GM18519 (cell line): ENCODE measurements around the gene DNAH8.

ENCODE experiments used
- ATAC-seq: cut with Tn5 transposase; IDR thresholded peaks from one replicate; pipeline ENCODE4 v1.9.1; 2021; ENCODE audit warnings: mild to moderate bottlenecking, moderate library complexity; ENCODE audit not compliant: unreplicated experiment, low FRiP score

Gene DNAH8

GRCh38 chr6:38824243-38824894 lies 109.3 kb downstream of the DNAH8 start:
- ATAC-seq = no peak

GRCh38 chr6:38827024-38827423 lies 111.9 kb downstream of the DNAH8 start:
- ATAC-seq = no peak

DNA sequence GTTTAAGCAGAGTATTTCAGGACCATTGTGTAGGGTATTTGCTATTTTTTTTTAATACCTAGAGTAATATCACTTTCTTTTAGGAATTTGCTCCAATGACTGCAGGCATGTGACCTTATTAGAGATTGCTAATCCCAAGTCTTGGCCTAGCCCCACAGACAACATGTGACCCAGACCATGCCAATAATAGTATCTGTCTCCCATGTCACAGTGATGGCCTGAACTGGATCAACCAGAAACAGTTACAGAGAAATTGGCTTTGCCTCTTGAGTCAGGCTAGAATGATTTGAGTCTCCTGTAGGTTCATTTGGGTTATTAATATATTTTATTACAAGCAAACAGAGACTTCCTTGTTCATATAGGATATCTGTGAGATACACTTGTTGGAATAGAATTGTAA lies 116.8 kb downstream of the DNAH8 start:
- no peak for ATAC-seq

- ATAC-seq = no peak
Measured at GRCh38 chr6:38833320-38833719, 118.2 kb downstream of the DNAH8 start.

DNA sequence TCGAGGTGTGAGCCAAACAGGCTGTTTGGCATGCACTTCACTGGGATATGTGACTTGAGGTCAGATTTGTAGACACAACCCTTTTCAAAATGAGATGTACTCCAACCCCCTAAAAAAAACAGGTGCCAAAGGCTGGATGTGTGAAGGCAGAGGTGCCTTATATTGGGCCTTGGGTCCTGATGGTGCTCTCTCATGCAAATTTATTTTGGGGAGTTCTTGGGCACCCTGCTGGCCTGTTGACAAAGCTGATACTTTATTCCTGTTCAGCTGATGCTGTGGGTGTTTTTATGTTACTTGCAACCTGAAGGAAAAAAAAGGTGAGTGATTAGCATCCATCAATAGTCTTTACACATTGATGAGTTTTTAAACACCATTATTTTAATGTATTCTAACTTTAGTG lies 121.5 kb downstream of the DNAH8 start:
- no peak for ATAC-seq

- no peak for ATAC-seq
Measured at GRCh38 chr6:38837101-38837500, 122.0 kb downstream of the DNAH8 start.

DNA sequence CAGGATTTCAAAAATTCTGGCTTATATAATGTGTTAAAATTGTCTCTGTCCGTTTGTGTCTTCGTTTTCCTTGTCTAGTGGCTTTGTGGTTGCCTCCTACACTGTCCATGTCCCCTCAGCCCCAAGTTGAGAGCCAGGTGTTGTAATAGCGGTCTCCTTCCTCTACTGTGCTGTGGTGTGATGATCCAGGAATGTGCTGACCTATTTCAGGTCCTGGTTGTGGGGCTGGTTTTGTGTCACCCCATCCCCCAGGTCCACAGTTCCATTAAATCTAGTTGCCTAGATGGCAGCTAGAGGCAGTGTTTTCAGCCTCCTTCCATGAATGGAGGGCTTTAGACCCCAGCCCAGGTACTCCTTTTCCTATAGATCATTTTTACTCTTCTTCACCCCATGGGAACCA lies 128.7 kb downstream of the DNAH8 start:
- ATAC-seq = no peak

DNA sequence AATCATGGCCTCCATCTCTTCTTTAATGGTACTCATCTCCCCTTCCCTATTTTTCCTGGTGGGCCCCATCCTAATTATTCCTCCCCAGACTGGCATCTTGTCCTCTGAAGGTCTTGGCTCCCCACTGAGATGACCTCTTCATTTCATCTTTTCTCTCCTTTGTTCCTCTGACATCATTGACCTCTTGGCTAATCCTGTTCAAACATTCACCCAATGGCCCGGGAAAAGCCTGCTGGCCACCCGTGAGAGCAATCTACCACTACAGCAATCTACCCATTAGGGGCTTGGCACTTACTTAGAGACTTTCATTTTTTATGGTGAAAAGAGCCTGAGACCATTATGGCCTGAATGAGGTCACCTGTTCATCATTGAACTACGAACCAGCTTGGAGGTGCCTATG lies 130.8 kb downstream of the DNAH8 start:
- no peak for ATAC-seq

- no peak for ATAC-seq
Measured at GRCh38 chr6:38846361-38846760, 131.2 kb downstream of the DNAH8 start.

DNA sequence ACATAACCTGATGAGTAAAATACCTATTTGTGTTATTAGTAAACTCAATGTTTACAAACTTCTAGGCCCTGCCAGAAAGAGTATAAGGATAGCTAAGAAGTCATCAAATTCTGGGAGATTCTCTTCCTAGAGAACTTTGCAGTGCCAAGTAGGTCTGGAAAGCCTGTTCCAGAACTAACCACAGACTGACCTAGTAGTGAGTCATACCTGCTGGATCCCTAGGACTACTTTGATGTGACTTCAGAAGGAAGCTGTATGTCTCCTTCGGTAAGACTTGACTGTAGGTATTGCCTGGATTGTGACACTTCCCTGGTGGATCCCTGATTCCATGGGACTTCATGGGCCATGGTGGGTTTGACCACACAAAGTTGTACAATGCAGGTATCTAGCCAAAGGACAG lies 131.7 kb downstream of the DNAH8 start:
- no peak for ATAC-seq

GRCh38 chr6:38847497-38847896 lies 132.4 kb downstream of the DNAH8 start:
- ATAC-seq = no peak

DNA sequence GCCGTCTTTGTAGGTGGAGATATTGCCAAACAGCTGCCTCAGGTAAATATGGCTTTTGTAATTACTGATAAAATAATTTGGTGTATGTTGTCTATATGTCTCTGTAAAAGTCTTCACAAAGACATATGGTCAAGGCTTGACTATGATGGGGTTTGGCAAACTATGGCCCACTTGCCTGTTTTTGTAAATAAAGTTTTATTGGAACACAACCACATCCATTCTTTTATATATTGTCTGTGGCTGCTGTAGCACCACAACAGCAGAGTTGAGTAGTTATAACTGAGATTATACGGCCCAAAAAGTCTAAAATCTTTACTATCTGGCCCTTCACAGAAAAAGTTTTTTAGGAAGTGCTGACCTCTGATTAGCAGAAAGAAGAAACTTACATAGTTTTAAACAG lies 133.6 kb downstream of the DNAH8 start:
- ATAC-seq = no peak

DNA sequence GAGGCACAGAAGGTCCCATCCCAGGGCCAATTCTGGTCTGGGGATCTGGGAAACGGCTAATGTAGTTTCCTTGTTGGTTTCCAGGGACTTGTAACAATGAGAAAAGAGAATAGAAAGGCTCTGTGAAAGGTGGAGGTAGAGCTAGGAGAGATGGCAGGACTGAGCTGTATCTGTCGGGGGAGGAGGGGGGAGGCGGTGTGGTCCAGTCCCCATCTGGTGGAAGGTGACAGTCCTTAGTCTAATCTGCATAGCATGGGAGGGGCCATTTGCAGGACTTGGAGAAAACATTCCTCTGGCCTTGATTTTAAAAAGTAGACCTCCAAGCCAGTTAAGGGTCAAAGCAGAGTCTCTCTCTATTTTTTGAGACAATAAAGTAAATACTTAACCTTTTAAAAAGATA lies 137.1 kb downstream of the DNAH8 start:
- no peak for ATAC-seq

DNA sequence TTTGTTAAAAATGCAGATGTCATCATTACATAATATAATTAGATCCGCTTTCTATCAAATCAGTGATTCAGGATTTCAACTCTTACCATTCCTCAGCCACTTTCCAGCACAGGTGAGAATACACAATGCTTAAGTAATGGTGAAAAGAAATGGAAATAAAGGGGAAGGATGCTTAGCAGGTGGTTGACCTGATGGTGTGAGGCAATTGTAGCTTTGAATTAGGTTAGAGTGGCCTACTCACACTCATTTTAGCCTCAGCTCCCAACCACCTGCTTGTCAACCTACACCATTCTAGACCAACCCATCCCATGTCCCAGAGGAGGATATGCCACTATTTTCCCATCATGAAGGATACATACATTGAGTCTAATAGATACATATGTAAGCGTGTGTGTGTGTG lies 138.1 kb downstream of the DNAH8 start:
- no peak for ATAC-seq

DNA sequence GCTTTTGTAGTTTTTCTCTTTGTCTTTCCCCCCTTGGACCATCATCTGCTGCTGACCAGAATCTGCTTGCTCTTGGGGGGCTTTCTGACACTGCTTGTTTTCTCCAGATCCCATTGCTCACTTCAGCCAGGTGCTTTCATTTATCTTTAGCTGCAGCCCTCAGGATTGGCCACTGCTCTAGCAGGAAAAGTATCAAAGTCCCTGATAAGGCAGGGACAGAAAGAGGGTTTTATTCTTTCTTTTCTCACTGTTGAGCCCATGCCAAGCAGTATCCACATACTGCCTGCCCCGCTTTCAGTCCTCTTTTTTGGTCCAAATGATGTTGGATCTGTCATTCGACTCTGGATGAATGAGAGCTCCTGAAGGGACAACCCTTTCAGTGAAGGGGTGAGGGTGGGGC lies 141.4 kb downstream of the DNAH8 start:
- ATAC-seq = no peak

DNA sequence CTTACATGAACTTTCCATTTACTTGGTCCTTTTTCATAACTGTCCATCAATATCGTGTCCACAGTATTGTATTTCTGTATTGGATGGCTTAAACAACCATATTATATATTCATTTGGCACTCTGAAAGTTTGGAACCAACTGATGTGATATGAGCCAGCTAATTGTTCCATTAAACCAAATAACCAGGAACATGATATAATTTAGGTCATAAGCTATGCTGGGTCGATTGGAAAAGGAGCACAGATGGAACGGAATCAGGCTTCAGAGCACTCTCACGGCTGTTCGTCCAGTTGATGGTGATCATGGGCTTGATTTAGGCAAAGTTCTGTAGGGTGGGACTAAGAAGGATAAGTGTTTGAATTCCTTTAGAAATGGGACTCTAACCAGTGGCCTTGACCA lies 142.7 kb downstream of the DNAH8 start:
- ATAC-seq = no peak

DNA sequence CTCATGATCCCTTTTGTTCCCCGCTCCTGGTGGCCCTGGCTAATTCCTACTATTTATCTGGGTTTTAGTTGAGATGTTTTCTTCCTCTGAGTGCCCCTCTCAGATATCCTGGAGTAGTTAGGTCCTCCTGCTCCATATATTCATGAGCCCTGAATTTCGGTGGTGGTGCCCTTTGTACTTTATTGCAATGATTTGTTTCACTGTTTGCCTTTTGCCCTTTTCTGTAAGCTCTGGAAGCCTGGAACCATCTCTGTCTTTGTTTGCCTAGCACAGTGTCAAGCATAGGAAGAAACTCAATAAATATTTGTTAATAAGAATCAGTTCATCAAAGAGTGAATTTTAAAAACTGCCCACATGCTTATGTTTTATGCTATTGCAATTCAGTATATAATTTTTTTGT lies 144.9 kb downstream of the DNAH8 start:
- ATAC-seq = no peak

DNA sequence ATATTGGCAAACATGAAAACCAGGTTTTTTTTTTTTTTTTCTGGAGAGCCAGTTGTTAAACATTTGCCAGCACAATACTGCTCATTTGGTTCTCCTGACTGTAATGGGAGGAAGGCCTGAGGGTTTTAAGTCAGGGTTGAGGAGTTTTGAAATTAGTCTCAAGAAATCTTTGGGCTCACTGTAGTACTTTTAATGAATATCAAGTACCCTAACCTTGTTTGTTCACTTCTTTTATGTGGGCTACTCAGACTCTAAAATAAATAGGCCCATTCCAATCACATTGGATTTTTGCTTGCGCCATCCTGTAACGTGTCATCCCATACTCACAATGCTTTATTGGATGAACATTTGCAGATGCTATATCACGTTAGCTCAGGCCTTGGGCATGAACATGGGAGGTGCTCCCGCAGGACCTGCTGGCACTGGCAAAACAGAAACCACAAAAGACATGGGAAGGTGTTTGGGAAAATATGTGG lies 146.9 kb downstream of the DNAH8 start:
- ATAC-seq = no peak

GRCh38 chr6:38865521-38866174 lies 150.5 kb downstream of the DNAH8 start:
- ATAC-seq = no peak

- no peak for ATAC-seq
Measured at GRCh38 chr6:38867726-38868125, 152.6 kb downstream of the DNAH8 start.

DNA sequence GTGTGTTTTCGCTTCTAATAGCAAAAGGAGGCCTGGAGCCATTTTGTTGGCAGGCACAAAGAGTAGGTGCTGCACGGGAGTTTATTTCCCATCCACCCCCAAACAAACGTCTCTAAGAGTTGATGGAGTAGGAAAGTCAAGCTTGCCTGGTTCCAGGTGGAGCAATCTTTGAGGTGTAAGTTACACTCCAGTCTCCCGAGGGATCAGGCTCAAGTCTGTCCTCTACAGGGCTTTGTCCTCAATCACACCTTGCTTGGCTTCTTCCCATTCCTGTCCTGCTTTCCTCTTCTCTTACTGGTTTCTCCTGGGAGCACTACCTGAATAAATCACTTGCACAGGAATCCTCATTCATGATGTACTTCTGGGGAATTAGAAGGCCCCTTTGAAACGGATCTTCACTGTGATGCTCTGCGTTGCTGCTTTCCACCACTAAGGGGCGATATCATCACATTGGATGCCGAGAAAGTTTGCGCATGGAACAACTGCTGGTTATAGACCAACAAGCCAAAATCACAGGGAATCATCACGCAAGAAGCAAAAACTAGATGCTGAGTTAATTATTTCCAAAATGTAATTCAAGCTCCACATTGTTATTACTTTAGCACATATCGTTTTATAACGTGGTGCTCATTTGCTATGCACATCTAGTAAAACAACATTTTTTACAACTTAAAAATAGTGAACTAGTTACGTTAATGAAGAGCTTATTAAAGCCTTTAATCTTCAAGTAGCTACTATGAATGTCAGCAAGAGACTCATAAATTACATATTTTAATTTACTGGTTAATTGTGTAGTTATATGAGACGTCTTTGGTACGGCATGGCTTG lies 156.8 kb downstream of the DNAH8 start:
- ATAC-seq = no peak

GRCh38 chr6:38873001-38873400 lies 157.9 kb downstream of the DNAH8 start:
- no peak for ATAC-seq
